C4-2B (cell line): ENCODE results near the gene C4BPA.

Source experiments
- ZFX ChIP-seq: fragments of 450-650 bp; IDR thresholded peaks from 2 replicates; pipeline ENCODE4 v1.6.1; 2017
- TF ChIP-seq, protein P1 (sequence below): fragments of 450-650 bp; conservative IDR thresholded peaks from 2 replicates; pipeline ENCODE4 v1.5.1; 2017; ENCODE audit warnings: mild to moderate bottlenecking

DNA sequence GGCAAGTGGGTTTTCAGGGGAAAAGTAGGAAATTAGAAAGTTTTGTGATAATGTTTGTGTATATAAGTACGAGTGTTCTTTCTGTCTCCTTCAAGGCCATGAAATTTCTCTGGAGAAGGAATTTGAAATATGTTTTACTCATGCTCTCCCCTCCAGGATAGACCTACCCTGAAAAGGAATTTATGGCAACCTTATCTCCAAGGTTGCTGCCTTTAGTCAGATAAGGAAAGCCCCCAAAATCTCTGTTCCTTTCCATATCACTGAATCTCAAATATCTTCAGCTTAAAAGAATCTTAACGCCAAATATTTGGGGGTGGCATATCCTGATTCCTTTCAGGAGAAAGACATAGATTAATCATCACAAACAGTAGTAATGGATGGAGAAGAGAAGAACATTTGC is 15.9 kb upstream of the C4BPA start:
- TF ChIP-seq, protein P1, sequence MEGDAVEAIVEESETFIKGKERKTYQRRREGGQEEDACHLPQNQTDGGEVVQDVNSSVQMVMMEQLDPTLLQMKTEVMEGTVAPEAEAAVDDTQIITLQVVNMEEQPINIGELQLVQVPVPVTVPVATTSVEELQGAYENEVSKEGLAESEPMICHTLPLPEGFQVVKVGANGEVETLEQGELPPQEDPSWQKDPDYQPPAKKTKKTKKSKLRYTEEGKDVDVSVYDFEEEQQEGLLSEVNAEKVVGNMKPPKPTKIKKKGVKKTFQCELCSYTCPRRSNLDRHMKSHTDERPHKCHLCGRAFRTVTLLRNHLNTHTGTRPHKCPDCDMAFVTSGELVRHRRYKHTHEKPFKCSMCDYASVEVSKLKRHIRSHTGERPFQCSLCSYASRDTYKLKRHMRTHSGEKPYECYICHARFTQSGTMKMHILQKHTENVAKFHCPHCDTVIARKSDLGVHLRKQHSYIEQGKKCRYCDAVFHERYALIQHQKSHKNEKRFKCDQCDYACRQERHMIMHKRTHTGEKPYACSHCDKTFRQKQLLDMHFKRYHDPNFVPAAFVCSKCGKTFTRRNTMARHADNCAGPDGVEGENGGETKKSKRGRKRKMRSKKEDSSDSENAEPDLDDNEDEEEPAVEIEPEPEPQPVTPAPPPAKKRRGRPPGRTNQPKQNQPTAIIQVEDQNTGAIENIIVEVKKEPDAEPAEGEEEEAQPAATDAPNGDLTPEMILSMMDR: no peak
- TF ChIP-seq ZFX: no peak
